Hepatocyte (in vitro differentiated cells): Measurements from ENCODE around the gene TSPAN10. TPM values are rescaled to one million over a fixed set of nuclear protein-coding genes. Genes with fewer than 3 reads are reported as not detected.

Experiments used
- DNase-seq: peaks from one replicate; pipeline ENCODE4 v3.0.0-alpha.2; 2016; ENCODE audit warnings: low spot score
- H2AFZ ChIP-seq: fragments of 200-600 bp; sonication (generic); 2 replicates; pipeline ENCODE4 v1.6.0; 2016; ENCODE audit warnings: antibody characterized with exemption, mild to moderate bottlenecking
- H3K27ac ChIP-seq: fragments of 200-600 bp; sonication (generic); 2 replicates; pipeline ENCODE4 v1.5.1; 2016; ENCODE audit warnings: mild to moderate bottlenecking
- H3K27me3 ChIP-seq: fragments of 200-600 bp; sonication (generic); 2 replicates; pipeline ENCODE4 v1.6.1; 2016
- H3K36me3 ChIP-seq: fragments of 200-600 bp; sonication (generic); replicated peaks from 2 replicates; pipeline ENCODE4 v1.5.1; 2016; ENCODE audit warnings: low read depth; ENCODE audit not compliant: insufficient read depth
- H3K4me1 ChIP-seq: fragments of 200-600 bp; sonication (generic); 2 replicates; pipeline ENCODE4 v1.5.1; 2016; ENCODE audit warnings: mild to moderate bottlenecking, moderate library complexity; ENCODE audit not compliant: insufficient read depth
- H3K4me2 ChIP-seq: fragments of 200-600 bp; sonication (generic); 2 replicates; pipeline ENCODE4 v1.6.0; 2016
- H3K4me3 ChIP-seq: fragments of 200-600 bp; sonication (generic); 2 replicates; pipeline ENCODE4 v1.5.1; 2016; ENCODE audit warnings: mild to moderate bottlenecking
- H3K79me2 ChIP-seq: fragments of 200-600 bp; sonication (generic); 2 replicates; pipeline ENCODE4 v1.6.0; 2017; ENCODE audit warnings: mild to moderate bottlenecking
- H3K9me2 ChIP-seq: fragments of 200-600 bp; sonication (generic); replicated peaks from 2 replicates; pipeline ENCODE4 v1.6.0; 2017; ENCODE audit warnings: mild to moderate bottlenecking; ENCODE audit not compliant: insufficient read depth
- H3K9me3 ChIP-seq: fragments of 200-600 bp; sonication (generic); 2 replicates; pipeline ENCODE4 v1.5.1; 2016; ENCODE audit warnings: low read depth, mild to moderate bottlenecking
- H4K20me1 ChIP-seq: fragments of 200-600 bp; sonication (generic); 2 replicates; pipeline ENCODE4 v1.6.0; 2016; ENCODE audit warnings: mild to moderate bottlenecking; ENCODE audit not compliant: insufficient read depth, poor library complexity, severe bottlenecking
- EZH2 ChIP-seq: fragments of 200-600 bp; sonication (generic); IDR thresholded peaks from 2 replicates; pipeline ENCODE4 v1.6.1; 2016; ENCODE audit warnings: antibody characterized with exemption, mild to moderate bottlenecking, borderline replicate concordance
- EZH2phosphoT487 ChIP-seq: fragments of 200-600 bp; sonication (generic); IDR thresholded peaks from one replicate; pipeline ENCODE4 v1.6.1; 2018; ENCODE audit warnings: antibody characterized with exemption, mild to moderate bottlenecking, low read depth, moderate library complexity; ENCODE audit not compliant: unreplicated experiment, severe bottlenecking
- WGBS: methylation state at CpG from one replicate; pipeline ENCODE4 v1.1.6; 2016; ENCODE audit warnings: low lambda C conversion rate; ENCODE audit errors: missing lambda C conversion rate; 5-methylcytosine and 5-hydroxymethylcytosine counted together
- polyA plus RNA-seq: library from polyadenylated mRNA; unstranded; fragments of >200 nt; fragmentation: Nextera tagmentation; extraction: Ambion mirVana; gene quantifications from 2 replicates; pipeline ENCODE4 v1.2.1, GENCODE V29; 2016
- total RNA-seq: library from RNA; depleted of rRNA; stranded (reverse); fragments of >200 nt; gene quantifications from 2 replicates; pipeline ENCODE4 v1.2.3, GENCODE V29; 2014
- TF ChIP-seq, protein P1 (sequence below): fragments of 200-600 bp; sonication (generic); IDR thresholded peaks from 2 replicates; pipeline ENCODE4 v1.5.1; 2016; ENCODE audit warnings: antibody characterized with exemption, mild to moderate bottlenecking; ENCODE audit not compliant: poor library complexity

Gene TSPAN10
- total and polyA plus RNA-seq, 2 experiments from 2014 or later: 1.4 to 15.2 TPM

DNA sequence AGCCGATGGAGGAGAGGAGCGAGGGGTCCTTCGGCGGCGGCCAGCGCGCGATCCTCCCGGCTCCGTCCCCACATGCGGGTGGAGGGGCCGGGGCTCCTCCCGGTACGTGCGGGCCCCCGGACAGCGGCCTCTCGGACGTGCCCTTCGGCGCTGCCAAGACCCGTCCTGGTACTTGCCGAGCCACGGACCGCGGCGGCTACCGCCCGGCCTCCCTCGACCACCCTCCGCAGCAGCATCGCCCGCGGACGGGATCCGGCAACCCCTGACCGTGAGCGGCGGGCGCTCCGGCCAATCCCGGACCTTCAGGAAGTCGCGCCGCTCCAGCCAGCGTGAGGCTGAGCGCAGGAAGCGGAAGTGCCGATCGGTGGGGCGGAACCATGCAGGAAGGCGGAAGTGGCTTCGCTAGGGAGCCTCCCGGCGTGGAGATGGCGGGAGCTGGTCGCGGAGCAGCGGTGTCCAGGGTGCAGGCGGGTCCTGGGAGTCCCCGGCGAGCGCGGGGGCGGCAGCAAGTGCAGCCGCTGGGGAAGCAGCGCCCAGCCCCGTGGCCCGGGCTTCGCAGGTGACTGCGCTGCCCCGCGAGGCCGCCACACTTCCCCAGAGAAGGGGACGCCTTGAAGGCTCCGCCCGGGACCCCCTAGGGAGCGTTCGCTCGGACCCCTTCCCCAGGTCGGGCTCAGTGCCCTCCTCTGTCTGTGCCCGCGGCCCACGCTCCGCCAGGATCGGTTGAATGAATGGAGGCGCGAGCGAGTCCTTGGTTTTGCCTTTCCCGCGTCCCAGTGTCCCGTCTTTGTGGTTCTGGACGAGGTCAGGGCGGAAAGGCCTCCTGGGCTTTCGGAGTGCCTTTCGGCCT lies 29.6 kb downstream of the TSPAN10 start, which contains the start of the genes CCDC137 and OXLD1:
TSS of gene CCDC137 (plus strand) at position 396 of the 850 bp plus-strand sequence. CDS start at position 426, 30 bp downstream.
TSS of gene OXLD1 (minus strand) at position 264 of the 850 bp plus-strand sequence. CDS start at position 236, 28 bp downstream.
- H4K20me1 ChIP-seq: no peaks in the 10 kb centered on the region
- peaks cover 15% of the 10 kb centered on the region for H3K4me1 ChIP-seq
- peak within 1 kb of the TSS; percentile 85 for H2AFZ ChIP-seq
- H3K9me3 ChIP-seq: no peaks in the 10 kb centered on the region
- 2% methylated on average over 78 of the region's 96 CpGs for WGBS
- H3K9me2 ChIP-seq: no peaks in the 10 kb centered on the region
- no peak for TF ChIP-seq EZH2phosphoT487
- TF ChIP-seq, protein P1, sequence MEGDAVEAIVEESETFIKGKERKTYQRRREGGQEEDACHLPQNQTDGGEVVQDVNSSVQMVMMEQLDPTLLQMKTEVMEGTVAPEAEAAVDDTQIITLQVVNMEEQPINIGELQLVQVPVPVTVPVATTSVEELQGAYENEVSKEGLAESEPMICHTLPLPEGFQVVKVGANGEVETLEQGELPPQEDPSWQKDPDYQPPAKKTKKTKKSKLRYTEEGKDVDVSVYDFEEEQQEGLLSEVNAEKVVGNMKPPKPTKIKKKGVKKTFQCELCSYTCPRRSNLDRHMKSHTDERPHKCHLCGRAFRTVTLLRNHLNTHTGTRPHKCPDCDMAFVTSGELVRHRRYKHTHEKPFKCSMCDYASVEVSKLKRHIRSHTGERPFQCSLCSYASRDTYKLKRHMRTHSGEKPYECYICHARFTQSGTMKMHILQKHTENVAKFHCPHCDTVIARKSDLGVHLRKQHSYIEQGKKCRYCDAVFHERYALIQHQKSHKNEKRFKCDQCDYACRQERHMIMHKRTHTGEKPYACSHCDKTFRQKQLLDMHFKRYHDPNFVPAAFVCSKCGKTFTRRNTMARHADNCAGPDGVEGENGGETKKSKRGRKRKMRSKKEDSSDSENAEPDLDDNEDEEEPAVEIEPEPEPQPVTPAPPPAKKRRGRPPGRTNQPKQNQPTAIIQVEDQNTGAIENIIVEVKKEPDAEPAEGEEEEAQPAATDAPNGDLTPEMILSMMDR: no peak
- no peak for TF ChIP-seq EZH2
- peak within 1 kb of the TSS; percentile 89 for H3K4me3 ChIP-seq
- DNase-seq: peak; percentile 98
- H3K27me3 ChIP-seq: no peaks in the 10 kb centered on the region
- H3K27ac ChIP-seq: peak within 1 kb of the TSS; percentile 94
- H3K79me2 ChIP-seq: peaks cover 34% of the 10 kb centered on the region
- no peaks in the 10 kb centered on the region for H3K36me3 ChIP-seq
- H3K4me2 ChIP-seq: peak within 1 kb of the TSS; percentile 88

DNA sequence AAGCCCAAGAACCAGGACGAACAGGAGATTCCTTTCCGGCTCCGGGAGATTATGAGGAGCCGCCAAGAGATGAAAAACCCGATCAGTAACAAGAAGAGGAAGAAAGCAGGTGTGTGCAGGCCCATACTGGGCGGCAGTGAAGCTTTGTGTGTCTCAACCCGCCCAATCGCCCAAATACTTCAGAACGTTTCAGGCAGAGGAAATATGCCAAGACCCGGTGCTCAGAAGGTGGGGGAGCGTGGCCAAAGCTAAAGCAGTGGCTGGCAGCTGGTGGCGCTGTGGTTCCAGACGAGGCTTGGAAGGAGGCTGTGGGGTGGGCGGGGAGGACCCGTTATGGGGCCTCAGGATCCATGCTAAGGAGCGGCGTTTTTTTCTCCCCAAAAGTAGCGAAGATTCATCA lies 30.8 kb downstream of the TSPAN10 start:
- Histone ChIP-seq H3K4me3 (peak overlapping the region; percentile 20), H3K4me2 (peak overlapping the region; percentile 82), H2AFZ (no peak overlapping the region), H3K79me2 (peaks cover 34% of the 10 kb centered on the region), H3K27me3 (no peaks in the 10 kb centered on the region), H3K4me1 (peaks cover 15% of the 10 kb centered on the region), H3K9me3 (no peaks in the 10 kb centered on the region), H3K9me2 (no peaks in the 10 kb centered on the region), H3K36me3 (no peaks in the 10 kb centered on the region), H4K20me1 (no peaks in the 10 kb centered on the region), H3K27ac (no peak overlapping the region)
- 96% methylated on average over 18 of the region's 18 CpGs for WGBS
- no peak for DNase-seq
- TF ChIP-seq EZH2 (no peak), EZH2phosphoT487 (no peak)

DNA sequence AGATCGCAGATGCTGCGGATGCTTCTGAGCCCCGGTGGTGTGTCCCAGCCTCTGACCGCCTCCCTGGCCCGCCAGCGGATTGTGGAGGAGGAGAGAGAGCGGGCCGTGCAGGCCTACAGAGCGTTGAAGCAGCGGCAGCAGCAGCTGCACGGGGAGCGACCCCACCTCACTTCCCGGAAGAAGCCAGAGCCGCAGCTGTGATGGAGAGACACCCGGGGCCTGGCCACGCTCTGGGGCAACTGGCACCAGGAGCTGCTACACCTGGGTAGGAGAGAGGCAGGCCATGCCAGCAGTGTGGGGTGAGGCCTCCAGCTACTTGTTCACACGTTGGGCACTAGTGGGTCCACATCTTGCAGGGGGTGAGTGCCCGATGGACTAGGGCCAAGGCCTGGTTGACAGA lies 35.5 kb downstream of the TSPAN10 start:
- no peak overlapping the region for H3K4me2 ChIP-seq
- H3K36me3 ChIP-seq: no peaks in the 10 kb centered on the region
- H3K4me1 ChIP-seq: peaks cover 4% of the 10 kb centered on the region
- no peaks in the 10 kb centered on the region for H4K20me1 ChIP-seq
- H3K9me3 ChIP-seq: no peaks in the 10 kb centered on the region
- H3K4me3 ChIP-seq: no peak overlapping the region
- 95% methylated on average over 16 of the region's 18 CpGs for WGBS
- H3K79me2 ChIP-seq: peaks cover 22% of the 10 kb centered on the region
- DNase-seq: no peak
- no peaks in the 10 kb centered on the region for H3K27me3 ChIP-seq
- no peak for TF ChIP-seq EZH2phosphoT487
- TF ChIP-seq, protein P1: no peak
- TF ChIP-seq EZH2: no peak
- H3K27ac ChIP-seq: no peak overlapping the region
- H2AFZ ChIP-seq: no peak overlapping the region
- no peaks in the 10 kb centered on the region for H3K9me2 ChIP-seq

DNA sequence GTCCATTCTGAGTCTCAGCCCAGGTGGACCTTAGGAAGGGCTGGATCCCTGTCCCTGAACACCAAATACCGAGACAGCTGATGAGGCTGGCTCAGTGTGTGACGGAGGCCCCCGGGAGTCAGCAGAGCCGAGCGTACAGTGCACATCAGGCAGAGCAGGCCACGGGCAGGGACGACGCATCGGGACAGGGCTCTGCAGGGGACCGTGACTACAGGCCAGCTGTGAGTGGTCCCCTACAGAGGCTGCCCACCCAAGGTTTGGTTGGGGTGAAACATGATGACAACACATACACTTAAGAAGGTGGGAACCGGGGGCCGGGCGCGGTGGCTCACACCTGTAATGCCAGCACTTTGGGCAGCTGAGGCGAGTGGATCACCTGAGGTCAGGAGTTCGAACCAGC lies 36.0 kb downstream of the TSPAN10 start:
- TF ChIP-seq, protein P1: no peak
- TF ChIP-seq EZH2: no peak
- no peak for TF ChIP-seq EZH2phosphoT487
- Histone ChIP-seq H3K9me2 (no peaks in the 10 kb centered on the region), H3K4me2 (no peak overlapping the region), H3K79me2 (peaks cover 18% of the 10 kb centered on the region), H2AFZ (no peak overlapping the region), H3K9me3 (no peaks in the 10 kb centered on the region), H3K4me1 (no peaks in the 10 kb centered on the region), H3K27ac (no peak overlapping the region), H3K36me3 (no peaks in the 10 kb centered on the region), H3K4me3 (no peak overlapping the region), H4K20me1 (no peaks in the 10 kb centered on the region), H3K27me3 (no peaks in the 10 kb centered on the region)
- 98% methylated on average over 13 of the region's 16 CpGs for WGBS
- DNase-seq: no peak
